NCI-H1436 (cell line): ENCODE data around the gene NCCRP1.

Source experiments
- DNase-seq: peaks from one replicate; lab custom pipeline; 2025; lab: John Stamatoyannopoulos, UW

Gene NCCRP1

GRCh38 chr19:39180749-39181148 lies 16.0 kb upstream of the NCCRP1 start:
- no peak for DNase-seq

- no peak for DNase-seq
These were observed 15.1 kb upstream of the NCCRP1 start for GRCh38 chr19:39181500-39182173.

- no peak for DNase-seq
These were observed 14.6 kb upstream of the NCCRP1 start for GRCh38 chr19:39182174-39182505.

- DNase-seq, result no peak
These were observed 13.7 kb upstream of the NCCRP1 start for GRCh38 chr19:39183104-39183503.

GRCh38 chr19:39186391-39186790 lies 10.4 kb upstream of the NCCRP1 start:
- no peak for DNase-seq

GRCh38 chr19:39187552-39187943 lies 9.2 kb upstream of the NCCRP1 start:
- DNase-seq, result no peak

GRCh38 chr19:39188960-39189359 lies 7.8 kb upstream of the NCCRP1 start:
- DNase-seq, result no peak

GRCh38 chr19:39190768-39191167 lies 6.0 kb upstream of the NCCRP1 start:
- DNase-seq, result no peak

GRCh38 chr19:39192846-39193245 lies 3.9 kb upstream of the NCCRP1 start:
- no peak for DNase-seq

- no peak for DNase-seq
These were observed 3.0 kb upstream of the NCCRP1 start for GRCh38 chr19:39193803-39194202.

GRCh38 chr19:39194832-39195542 lies 1.8 kb upstream of the NCCRP1 start:
- DNase-seq, result no peak

- DNase-seq, result no peak
These were observed 1.0 kb upstream of the NCCRP1 start for GRCh38 chr19:39195755-39196154.

GRCh38 chr19:39196320-39196719 lies 444 bp upstream of the NCCRP1 start:
- no peak for DNase-seq

- DNase-seq, result no peak
These were observed 1.0 kb downstream of the NCCRP1 start for GRCh38 chr19:39197808-39198207.

GRCh38 chr19:39199025-39199424 lies 2.3 kb downstream of the NCCRP1 start:
- no peak for DNase-seq

- no peak for DNase-seq
These were observed 3.5 kb downstream of the NCCRP1 start for GRCh38 chr19:39200066-39200802.

GRCh38 chr19:39200803-39201115 lies 4.0 kb downstream of the NCCRP1 start:
- no peak for DNase-seq

- DNase-seq, result no peak
These were observed 6.2 kb downstream of the NCCRP1 start for GRCh38 chr19:39202998-39203355.

GRCh38 chr19:39203372-39204341 lies 6.9 kb downstream of the NCCRP1 start, which contains the start of gene SYCN:
Gene SYCN (minus strand): TSS chr19:39204263. CDS start chr19:39204254, 9 bp downstream.
- no peak for DNase-seq

- no peak for DNase-seq
These were observed 8.6 kb downstream of the NCCRP1 start for GRCh38 chr19:39205449-39205764.

GRCh38 chr19:39206122-39206521 lies 9.4 kb downstream of the NCCRP1 start:
- DNase-seq, result no peak

- DNase-seq, result no peak
These were observed 10.6 kb downstream of the NCCRP1 start for GRCh38 chr19:39207293-39207836.
